WTC11 (cell line): Measurements from ENCODE around the gene SAE1.

Source experiments
- ATF6 ChIP-seq: sonication (generic); formaldehyde crosslinking; IDR thresholded peaks from 2 replicates; pipeline ENCODE4 v1.8.1; 2023; ENCODE audit warnings: mild to moderate bottlenecking, missing genetic modification reagents
- CTCF ChIP-seq: fragments of 200-600 bp; IDR thresholded peaks from 2 replicates; pipeline ENCODE4 v1.8.0; 2022; ENCODE audit warnings: antibody characterized with exemption
- E2F1 ChIP-seq: sonication (generic); formaldehyde crosslinking; IDR thresholded peaks from 2 replicates; pipeline ENCODE4 v1.8.0; 2022; ENCODE audit warnings: mild to moderate bottlenecking, missing genetic modification reagents
- ELF4 ChIP-seq: sonication (generic); formaldehyde crosslinking; IDR thresholded peaks from 2 replicates; pipeline ENCODE4 v1.8.1; 2022; ENCODE audit warnings: low read depth, mild to moderate bottlenecking, moderate library complexity, missing genetic modification reagents
- ETV6 ChIP-seq: sonication (generic); formaldehyde crosslinking; IDR thresholded peaks from 2 replicates; pipeline ENCODE4 v1.8.1; 2022; ENCODE audit warnings: mild to moderate bottlenecking, missing genetic modification reagents
- FOXK1 ChIP-seq: sonication (generic); formaldehyde crosslinking; IDR thresholded peaks from 2 replicates; pipeline ENCODE4 v1.8.0; 2022; ENCODE audit warnings: mild to moderate bottlenecking, moderate library complexity, missing genetic modification reagents
- GRHL2 ChIP-seq: fragments of 250-450 bp; sonication (Bioruptor Pico); IDR thresholded peaks from 2 replicates; pipeline ENCODE4 v1.8.0; 2022; ENCODE audit warnings: mild to moderate bottlenecking, moderate library complexity; ENCODE audit not compliant: insufficient replicate concordance, severe bottlenecking
- MAX ChIP-seq: sonication (generic); formaldehyde crosslinking; IDR thresholded peaks from 2 replicates; pipeline ENCODE4 v1.8.0; 2022; ENCODE audit warnings: mild to moderate bottlenecking, missing genetic modification reagents
- NR1H2 ChIP-seq: sonication (generic); formaldehyde crosslinking; IDR thresholded peaks from 2 replicates; pipeline ENCODE4 v1.9.0; 2021; ENCODE audit warnings: mild to moderate bottlenecking, moderate library complexity, missing genetic modification reagents
- TP53 ChIP-seq: sonication (generic); formaldehyde crosslinking; IDR thresholded peaks from 2 replicates; pipeline ENCODE4 v1.8.1; 2023; ENCODE audit warnings: mild to moderate bottlenecking, missing genetic modification reagents
- USF2 ChIP-seq: sonication (generic); formaldehyde crosslinking; IDR thresholded peaks from 2 replicates; pipeline ENCODE4 v1.8.1; 2023; ENCODE audit warnings: mild to moderate bottlenecking, missing genetic modification reagents, moderate library complexity
- ZNF138 ChIP-seq: sonication (generic); formaldehyde crosslinking; conservative IDR thresholded peaks from 2 replicates; pipeline ENCODE4 v1.8.1; 2022; ENCODE audit warnings: mild to moderate bottlenecking, moderate library complexity, missing genetic modification reagents
- TF ChIP-seq, protein P1 (sequence below): sonication (generic); formaldehyde crosslinking; IDR thresholded peaks from 2 replicates; pipeline ENCODE4 v1.8.1; 2022; ENCODE audit warnings: low read depth, missing genetic modification reagents, borderline replicate concordance

GRCh38 chr19:47086280-47086679 is 44.4 kb upstream of the SAE1 start:
- no peak for TF ChIP-seq ETV6 (CRISPR knock-in tag)
- TF ChIP-seq CTCF, result no peak
- TF ChIP-seq, protein P1, sequence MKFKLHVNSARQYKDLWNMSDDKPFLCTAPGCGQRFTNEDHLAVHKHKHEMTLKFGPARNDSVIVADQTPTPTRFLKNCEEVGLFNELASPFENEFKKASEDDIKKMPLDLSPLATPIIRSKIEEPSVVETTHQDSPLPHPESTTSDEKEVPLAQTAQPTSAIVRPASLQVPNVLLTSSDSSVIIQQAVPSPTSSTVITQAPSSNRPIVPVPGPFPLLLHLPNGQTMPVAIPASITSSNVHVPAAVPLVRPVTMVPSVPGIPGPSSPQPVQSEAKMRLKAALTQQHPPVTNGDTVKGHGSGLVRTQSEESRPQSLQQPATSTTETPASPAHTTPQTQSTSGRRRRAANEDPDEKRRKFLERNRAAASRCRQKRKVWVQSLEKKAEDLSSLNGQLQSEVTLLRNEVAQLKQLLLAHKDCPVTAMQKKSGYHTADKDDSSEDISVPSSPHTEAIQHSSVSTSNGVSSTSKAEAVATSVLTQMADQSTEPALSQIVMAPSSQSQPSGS (CRISPR knock-in tag), result no peak
- no peak for TF ChIP-seq NR1H2
- no peak for TF ChIP-seq MAX
- TF ChIP-seq FOXK1 (CRISPR knock-in tag), result no peak
- TF ChIP-seq ELF4 (CRISPR knock-in tag), result no peak
- TF ChIP-seq TP53 (CRISPR knock-in tag), result no peak
- no peak for TF ChIP-seq ATF6 (CRISPR knock-in tag)
- TF ChIP-seq USF2 (CRISPR knock-in tag), result no peak
- no peak for TF ChIP-seq ZNF138
- no peak for TF ChIP-seq GRHL2 (CRISPR knock-in tag)
- no peak for TF ChIP-seq E2F1 (CRISPR knock-in tag)
